GM12872 (cell line): Measurements from ENCODE around the gene SLC4A11.

ENCODE experiments used
- CTCF ChIP-seq: IDR thresholded peaks from 3 replicates; pipeline ENCODE4 v1.5.1; 2011; ENCODE audit warnings: low read depth, mild to moderate bottlenecking, low read length, moderate library complexity; ENCODE audit not compliant: insufficient read depth

SLC4A11 gene

DNA sequence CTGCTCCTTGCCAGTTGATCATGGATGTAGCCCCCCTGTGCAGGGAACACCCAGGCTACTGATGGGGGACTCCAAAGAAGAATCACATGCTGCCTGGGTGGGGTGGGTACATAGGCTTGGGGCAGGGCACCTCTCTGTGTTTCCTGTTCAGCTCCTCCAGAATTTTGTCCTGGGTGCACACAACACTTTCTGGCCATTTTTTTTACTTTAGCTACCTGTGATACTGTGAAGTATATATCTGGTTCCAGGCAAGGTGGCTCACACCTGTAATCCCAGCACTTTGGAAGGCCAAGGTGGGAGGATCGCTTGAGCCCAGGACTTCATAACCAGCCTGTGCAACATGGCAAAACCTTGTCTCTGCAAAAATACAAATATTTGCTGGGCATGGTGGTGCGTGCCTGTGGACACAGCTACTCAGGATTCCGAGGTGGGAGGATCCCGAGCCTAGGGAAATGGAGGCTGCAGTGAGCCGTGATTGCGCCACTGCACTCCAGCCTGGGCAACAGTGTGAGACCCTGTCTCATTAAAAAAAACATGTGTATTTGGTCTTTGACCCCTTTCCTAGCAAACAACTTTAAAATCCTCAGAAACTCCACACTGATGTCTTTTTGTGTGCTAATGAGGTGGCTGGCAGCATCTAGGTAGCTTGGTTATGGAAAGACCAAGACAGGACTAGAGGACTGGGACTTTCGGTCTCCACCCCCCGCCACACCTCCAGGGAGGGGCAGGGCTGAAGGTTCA, 14.1 kb downstream of the SLC4A11 start:
- no peak for TF ChIP-seq CTCF

DNA sequence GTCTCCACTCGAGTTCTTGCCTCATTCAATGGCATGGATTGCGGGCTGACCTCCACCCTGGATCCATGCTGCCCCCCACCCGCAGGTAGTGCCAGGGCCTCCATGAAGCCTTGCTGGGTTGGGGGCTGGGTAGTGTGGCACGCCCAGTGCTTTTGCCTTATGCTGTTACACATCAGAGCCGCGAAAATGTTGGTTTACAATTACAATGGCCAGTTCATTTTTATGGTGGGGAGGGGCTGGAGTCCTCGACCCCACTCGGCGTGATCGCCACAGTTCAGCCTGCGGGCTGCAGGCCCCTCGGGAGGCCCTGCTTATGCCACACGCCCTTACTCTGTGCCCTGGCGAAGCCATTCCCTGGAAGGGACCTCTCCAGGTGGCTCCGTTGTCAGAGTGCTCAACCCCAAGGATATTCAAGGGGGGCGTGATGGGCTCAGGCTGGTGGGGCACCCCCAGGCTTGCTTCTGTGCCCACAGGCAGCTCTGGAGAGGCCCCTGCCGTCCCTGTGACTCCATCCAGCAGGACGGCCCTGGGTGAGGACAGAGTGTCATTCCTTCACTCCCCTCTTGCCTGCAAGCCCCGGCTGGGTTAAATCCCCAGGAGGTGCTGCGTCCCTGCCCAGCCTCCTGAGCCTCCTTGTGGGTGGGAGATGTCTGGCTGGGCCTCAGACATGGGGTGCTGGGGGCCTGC, 14.9 kb downstream of the SLC4A11 start:
- TF ChIP-seq CTCF: no peak

- TF ChIP-seq CTCF: no peak
Measured at GRCh38 chr20:3223651-3223993, 15.4 kb downstream of the SLC4A11 start.

- no peak for TF ChIP-seq CTCF
Measured at GRCh38 chr20:3222635-3223600, 16.1 kb downstream of the SLC4A11 start.

DNA sequence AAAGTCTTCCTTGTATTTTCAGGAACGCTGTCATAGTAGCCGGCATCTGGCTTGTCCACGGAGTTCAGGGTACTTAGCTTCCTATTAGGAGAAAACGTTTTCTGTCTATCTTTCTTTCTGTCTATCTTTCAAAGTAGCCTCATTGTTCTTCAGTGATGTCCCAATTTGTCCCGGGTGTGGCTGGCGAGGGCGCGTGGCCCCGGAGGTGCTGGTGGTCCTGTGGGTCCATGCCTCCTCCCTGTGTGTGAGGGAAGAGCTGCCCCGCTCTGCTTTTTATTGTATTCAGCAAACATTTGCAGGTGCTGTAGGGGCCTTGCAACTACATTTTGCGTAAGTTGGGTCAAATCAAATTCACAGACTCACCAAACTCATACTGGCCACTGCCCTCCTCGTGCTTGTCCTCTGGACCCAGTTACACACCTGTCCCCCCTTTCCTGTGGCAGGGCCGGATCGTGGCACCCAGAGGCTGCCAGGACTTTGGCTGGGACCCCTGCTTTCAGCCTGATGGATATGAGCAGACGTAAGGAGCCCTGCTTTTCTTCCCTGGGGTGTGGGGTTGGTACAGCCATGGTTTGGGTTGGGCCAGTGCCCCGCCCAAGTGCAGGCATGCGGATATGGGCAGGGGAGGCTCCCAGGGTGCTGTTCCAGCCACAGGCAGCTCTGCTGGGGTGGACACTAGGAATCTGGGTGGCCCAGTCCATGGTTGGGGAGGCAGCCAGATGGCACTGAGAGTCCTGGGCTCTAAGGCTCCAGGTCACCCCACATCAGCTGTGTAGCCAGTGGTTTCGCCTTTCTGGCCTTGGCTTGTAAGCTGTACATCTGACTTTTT, 17.4 kb downstream of the SLC4A11 start:
- no peak for TF ChIP-seq CTCF

DNA sequence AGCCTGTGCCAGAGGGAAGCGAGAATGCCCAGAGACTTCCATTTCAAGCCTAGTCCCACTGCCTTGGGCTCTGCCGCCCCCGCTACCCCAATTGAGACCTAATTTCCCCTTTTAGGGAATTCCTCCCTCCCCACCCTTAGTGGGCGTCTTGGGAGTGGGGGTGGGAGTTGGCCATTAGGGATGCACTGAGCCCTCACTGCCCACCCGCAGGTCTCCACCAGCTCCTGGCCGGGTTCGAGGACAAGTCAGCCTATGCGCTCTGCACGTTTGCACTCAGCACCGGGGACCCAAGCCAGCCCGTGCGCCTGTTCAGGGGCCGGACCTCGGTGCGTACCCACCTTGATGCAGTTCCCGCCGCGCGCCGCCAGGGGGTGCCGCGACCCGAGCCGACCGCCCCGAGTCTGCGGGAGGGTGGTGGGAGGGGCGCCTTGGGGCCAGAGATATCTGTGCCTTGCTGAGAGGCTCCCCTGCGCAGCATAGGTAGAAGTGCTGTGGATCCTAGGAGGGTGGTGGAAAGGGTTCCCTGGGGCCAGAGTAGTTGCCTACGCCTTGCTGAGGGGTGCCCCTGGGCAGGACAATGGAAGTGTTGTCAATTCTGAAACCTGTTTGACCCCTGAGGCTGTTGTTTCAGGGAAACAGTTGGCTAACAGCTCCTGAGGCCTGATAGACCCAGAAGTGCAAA, 20.5 kb downstream of the SLC4A11 start:
- TF ChIP-seq CTCF: peak; percentile 85
